ENCODE data around the gene B4GALNT3. TPM values are rescaled to one million over a fixed set of nuclear protein-coding genes. Genes with fewer than 3 reads are reported as not detected.

B4GALNT3 gene
- total RNA-seq, 1 donor from 2014 or later: 4.2 TPM

DNA sequence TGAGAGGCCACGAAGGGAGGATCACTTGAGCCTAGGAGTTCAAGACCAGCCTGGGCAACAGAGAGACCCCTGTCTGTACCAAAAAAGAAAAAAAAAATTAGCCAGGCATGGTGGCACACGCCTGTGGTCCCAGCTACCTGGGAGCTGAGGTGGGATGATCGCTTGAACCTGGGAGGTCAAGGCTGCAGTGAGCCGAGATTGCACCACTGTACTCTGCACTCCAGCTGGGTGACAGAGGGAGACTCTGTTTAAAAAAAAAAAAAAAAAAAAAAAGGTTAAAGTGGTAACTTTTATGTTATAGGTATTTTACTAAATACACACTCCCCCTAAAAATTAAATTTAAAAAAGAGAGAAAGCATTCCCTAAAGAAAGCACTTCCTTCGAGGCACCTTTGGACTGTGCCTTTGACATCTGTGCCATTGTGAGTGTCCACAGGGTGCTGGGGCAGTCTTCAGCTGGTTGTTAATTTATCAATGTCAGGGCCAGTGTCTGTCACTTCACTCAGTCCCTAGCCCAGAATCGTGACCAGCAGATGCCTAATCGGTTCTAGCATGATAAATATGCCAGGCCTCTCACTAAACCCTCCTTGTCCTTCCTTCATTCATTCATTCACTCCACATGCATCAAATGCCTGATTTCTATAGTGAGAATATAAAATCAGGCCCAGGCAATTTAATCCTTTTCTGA lies 63.1 kb downstream of the B4GALNT3 start:
- Histone ChIP-seq H3K4me1 (ENCODE audit: control insufficient read depth in 3 of 3, insufficient read depth in 3 of 3, low read length in 3 of 3) (peaks cover 0 to 11% (median 0%) of the 10 kb centered on the region in 3 donors), H3K27me3 (ENCODE audit: control insufficient read depth in 3 of 3, insufficient read depth in 3 of 3, low read length in 3 of 3) (peaks cover 0 to 13% (median 0%) of the 10 kb centered on the region in 3 donors), H3K9me3 (ENCODE audit: control insufficient read depth in 3 of 3, low read length in 3 of 3) (no peaks in the 10 kb centered on the region), H3K4me3 (ENCODE audit: low read length in 3 of 3) (no peak overlapping the region), H3K27ac (ENCODE audit: low read depth, low read length) (no peak overlapping the region), H3K9ac (ENCODE audit: low read depth in 1 of 3, low read length in 3 of 3) (no peak overlapping the region), H3K36me3 (ENCODE audit: control insufficient read depth in 3 of 3, insufficient read depth in 3 of 3, low read length in 3 of 3) (peaks cover 0 to 2% (median 0%) of the 10 kb centered on the region in 3 donors)

DNA sequence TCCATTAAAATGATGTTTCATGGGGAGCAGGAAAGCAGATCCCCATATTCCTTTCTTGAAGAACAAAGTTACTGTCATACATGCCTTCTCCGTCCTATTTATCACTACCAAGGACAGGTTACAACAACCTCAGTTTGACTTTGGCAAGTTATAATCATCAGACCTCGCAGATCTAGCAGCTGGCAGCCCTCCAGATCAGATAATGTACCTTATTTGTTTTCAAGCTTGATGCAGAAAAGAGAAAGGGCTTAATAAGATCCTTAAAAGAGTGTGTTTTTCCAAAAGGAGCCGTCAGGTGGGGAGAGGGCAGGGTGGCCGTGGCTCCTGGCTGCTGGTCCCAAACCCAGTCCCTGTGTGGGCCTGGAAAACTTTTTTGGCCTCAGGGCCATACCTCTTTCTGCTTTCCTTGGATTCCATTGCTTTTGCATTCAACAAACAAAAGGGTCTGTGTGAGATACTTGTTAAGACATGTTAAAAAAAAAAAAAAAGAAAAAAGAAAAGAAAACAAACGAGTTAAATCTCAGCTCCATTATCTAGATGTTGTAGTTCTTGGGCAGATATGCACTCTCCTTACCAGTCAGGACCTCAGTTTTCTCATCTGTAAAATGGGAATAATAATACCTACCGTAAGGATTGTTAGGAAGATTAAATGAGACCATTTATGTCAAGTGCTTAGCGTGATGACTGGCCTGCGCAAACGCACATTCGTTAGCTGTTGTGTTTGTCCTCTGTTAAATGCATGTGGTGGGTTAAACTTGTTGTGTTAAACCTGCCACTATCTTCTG lies 64.6 kb downstream of the B4GALNT3 start:
- H3K36me3 ChIP-seq (ENCODE audit: control insufficient read depth in 3 of 3, insufficient read depth in 3 of 3, low read length in 3 of 3): peaks cover 0 to 2% (median 0%) of the 10 kb centered on the region in 3 donors
- H3K4me3 ChIP-seq (ENCODE audit: low read length in 3 of 3): no peak overlapping the region
- no peak overlapping the region for H3K9ac ChIP-seq (ENCODE audit: low read depth in 1 of 3, low read length in 3 of 3)
- peaks cover 0 to 11% (median 0%) of the 10 kb centered on the region in 3 donors for H3K4me1 ChIP-seq (ENCODE audit: control insufficient read depth in 3 of 3, insufficient read depth in 3 of 3, low read length in 3 of 3)
- H3K27me3 ChIP-seq (ENCODE audit: control insufficient read depth in 3 of 3, insufficient read depth in 3 of 3, low read length in 3 of 3): peaks cover 0 to 8% (median 0%) of the 10 kb centered on the region in 3 donors
- no peaks in the 10 kb centered on the region for H3K9me3 ChIP-seq (ENCODE audit: control insufficient read depth in 3 of 3, low read length in 3 of 3)
- no peak overlapping the region for H3K27ac ChIP-seq (ENCODE audit: low read depth, low read length)

DNA sequence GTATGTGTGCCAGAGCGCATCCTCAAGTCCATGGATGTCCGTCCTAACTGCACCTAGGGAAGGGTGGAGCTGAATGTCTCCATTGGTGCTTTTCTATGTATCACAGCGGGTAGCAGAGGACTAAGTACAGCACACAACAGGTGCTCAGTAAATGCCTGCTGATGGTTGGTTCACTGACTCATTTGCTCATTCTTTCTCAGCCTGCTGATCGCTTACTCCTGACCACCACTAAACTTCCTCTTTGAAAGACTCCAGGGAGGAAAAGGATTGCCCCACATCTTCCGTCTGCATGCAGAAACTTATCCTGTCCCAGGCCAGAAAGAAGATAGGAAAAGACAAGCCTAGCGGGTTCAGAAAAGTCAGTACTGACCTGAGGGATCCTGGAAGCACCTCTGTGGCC lies 66.3 kb downstream of the B4GALNT3 start:
- no peak overlapping the region for H3K27ac ChIP-seq (ENCODE audit: low read depth, low read length)
- peaks cover 0 to 19% (median 9%) of the 10 kb centered on the region in 3 donors for H3K4me1 ChIP-seq (ENCODE audit: control insufficient read depth in 3 of 3, insufficient read depth in 3 of 3, low read length in 3 of 3)
- no peaks in the 10 kb centered on the region for H3K9me3 ChIP-seq (ENCODE audit: control insufficient read depth in 3 of 3, low read length in 3 of 3)
- no peaks in the 10 kb centered on the region for H3K27me3 ChIP-seq (ENCODE audit: control insufficient read depth in 3 of 3, insufficient read depth in 3 of 3, low read length in 3 of 3)
- H3K36me3 ChIP-seq (ENCODE audit: control insufficient read depth in 3 of 3, insufficient read depth in 3 of 3, low read length in 3 of 3): peaks cover 0 to 2% (median 0%) of the 10 kb centered on the region in 3 donors
- H3K4me3 ChIP-seq (ENCODE audit: low read length in 3 of 3): no peak overlapping the region
- no peak overlapping the region for H3K9ac ChIP-seq (ENCODE audit: low read depth in 1 of 3, low read length in 3 of 3)

DNA sequence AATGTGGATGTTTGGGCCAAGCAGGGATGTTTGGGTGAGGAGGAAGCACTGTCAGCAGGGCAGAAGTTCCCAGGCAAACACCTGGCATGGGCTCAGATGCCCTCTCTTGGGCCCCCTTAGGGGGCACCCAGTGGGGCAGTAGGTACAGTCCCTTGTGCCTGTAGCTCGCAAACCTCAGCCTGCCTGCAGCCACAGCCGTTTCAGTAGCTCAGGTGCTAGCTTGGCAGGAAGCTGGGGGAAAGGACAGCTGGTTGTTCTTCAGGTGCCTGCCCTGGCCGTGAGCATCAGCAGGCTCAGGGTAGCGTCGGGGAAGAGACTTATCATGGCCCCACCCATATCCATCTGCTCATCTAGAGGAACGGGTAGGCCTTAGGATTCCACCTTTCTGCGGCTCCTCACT lies 67.5 kb downstream of the B4GALNT3 start:
- Histone ChIP-seq H3K4me1 (ENCODE audit: control insufficient read depth in 3 of 3, insufficient read depth in 3 of 3, low read length in 3 of 3) (peaks cover 0 to 20% (median 10%) of the 10 kb centered on the region in 3 donors), H3K36me3 (ENCODE audit: control insufficient read depth in 3 of 3, insufficient read depth in 3 of 3, low read length in 3 of 3) (peaks cover 0 to 2% (median 0%) of the 10 kb centered on the region in 3 donors), H3K9ac (ENCODE audit: low read depth in 1 of 3, low read length in 3 of 3) (no peak overlapping the region), H3K4me3 (ENCODE audit: low read length in 3 of 3) (no peak overlapping the region), H3K27ac (ENCODE audit: low read depth, low read length) (no peak overlapping the region), H3K27me3 (ENCODE audit: control insufficient read depth in 3 of 3, insufficient read depth in 3 of 3, low read length in 3 of 3) (no peaks in the 10 kb centered on the region), H3K9me3 (ENCODE audit: control insufficient read depth in 3 of 3, low read length in 3 of 3) (peaks cover 0 to 2% (median under 1%) of the 10 kb centered on the region in 3 donors)

DNA sequence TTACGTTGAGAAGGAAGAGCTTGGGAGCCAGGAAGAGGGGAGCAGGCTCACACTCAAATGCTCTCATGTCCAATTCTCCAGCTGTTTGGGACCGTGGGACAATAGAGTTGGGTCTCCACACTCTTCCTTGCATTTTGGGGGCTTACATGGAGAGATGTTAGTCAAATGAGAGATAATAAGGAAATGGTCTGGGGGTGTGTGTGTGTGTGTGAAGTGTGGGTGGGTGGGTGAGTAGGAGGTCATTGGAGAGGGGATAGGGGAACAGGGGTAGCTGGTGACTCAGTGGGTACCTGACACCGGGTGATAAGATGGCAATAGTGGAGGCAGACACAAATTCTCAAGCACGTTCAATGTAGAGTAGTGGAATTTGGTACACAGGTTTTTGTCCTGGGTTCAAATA lies 68.0 kb downstream of the B4GALNT3 start:
- no peaks in the 10 kb centered on the region for H3K27me3 ChIP-seq (ENCODE audit: control insufficient read depth in 3 of 3, insufficient read depth in 3 of 3, low read length in 3 of 3)
- no peak overlapping the region for H3K4me3 ChIP-seq (ENCODE audit: low read length in 3 of 3)
- peaks cover 0 to 3% (median 2%) of the 10 kb centered on the region in 3 donors for H3K9me3 ChIP-seq (ENCODE audit: control insufficient read depth in 3 of 3, low read length in 3 of 3)
- no peak overlapping the region for H3K27ac ChIP-seq (ENCODE audit: low read depth, low read length)
- H3K9ac ChIP-seq (ENCODE audit: low read depth in 1 of 3, low read length in 3 of 3): no peak overlapping the region
- peaks cover 0 to 18% (median 10%) of the 10 kb centered on the region in 3 donors for H3K4me1 ChIP-seq (ENCODE audit: control insufficient read depth in 3 of 3, insufficient read depth in 3 of 3, low read length in 3 of 3)
- H3K36me3 ChIP-seq (ENCODE audit: control insufficient read depth in 3 of 3, insufficient read depth in 3 of 3, low read length in 3 of 3): peaks cover 0 to 2% (median 0%) of the 10 kb centered on the region in 3 donors

DNA sequence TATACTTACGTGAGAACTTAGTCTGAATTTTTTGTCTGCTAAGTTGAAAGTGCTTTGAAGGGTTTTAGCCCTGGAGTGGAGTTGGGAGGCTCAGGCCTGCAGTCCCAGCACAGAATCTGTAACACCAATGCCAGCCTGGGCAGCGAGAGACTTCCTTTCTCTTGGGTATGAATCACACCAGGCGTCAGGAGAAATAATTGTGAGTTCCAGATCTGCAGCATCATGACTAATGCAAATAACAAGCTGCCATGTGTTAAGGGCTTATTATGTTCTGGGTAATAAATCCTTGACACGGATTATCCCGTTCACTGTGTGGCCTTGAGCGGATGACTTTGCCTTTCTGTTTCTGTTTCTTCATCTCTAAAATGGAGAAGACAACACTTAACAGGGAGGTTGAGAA lies 70.6 kb downstream of the B4GALNT3 start:
- H3K9ac ChIP-seq (ENCODE audit: low read depth in 1 of 3, low read length in 3 of 3): peak overlapping the region in 1 of 3 donors; percentile 25
- H3K27ac ChIP-seq (ENCODE audit: low read depth, low read length): peak overlapping the region; percentile 51
- peaks cover 0 to 18% (median 10%) of the 10 kb centered on the region in 3 donors for H3K4me1 ChIP-seq (ENCODE audit: control insufficient read depth in 3 of 3, insufficient read depth in 3 of 3, low read length in 3 of 3)
- peaks cover 0 to 3% (median 2%) of the 10 kb centered on the region in 3 donors for H3K9me3 ChIP-seq (ENCODE audit: control insufficient read depth in 3 of 3, low read length in 3 of 3)
- H3K4me3 ChIP-seq (ENCODE audit: low read length in 3 of 3): no peak overlapping the region
- H3K27me3 ChIP-seq (ENCODE audit: control insufficient read depth in 3 of 3, insufficient read depth in 3 of 3, low read length in 3 of 3): peaks cover 0 to 2% (median 0%) of the 10 kb centered on the region in 3 donors
- H3K36me3 ChIP-seq (ENCODE audit: control insufficient read depth in 3 of 3, insufficient read depth in 3 of 3, low read length in 3 of 3): peaks cover 0 to 2% (median 0%) of the 10 kb centered on the region in 3 donors

DNA sequence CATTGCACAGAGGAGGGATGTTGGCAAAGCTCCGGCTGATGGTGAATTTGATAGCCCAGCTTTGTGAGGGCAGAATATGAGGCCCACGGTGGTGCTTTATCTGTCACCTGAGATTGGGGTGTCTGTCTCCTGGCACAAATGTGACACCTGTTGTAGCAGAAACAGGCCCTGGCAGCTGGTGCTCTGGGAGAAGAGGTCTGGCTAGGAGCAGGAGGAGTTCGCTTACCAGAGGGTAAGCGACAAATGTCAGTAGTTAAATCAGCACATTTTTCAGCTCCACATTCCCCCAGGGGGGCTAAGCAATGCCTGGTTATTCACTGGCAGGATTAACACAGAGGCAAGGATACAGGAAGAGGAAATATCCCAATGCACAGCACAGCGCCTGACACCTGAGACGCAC lies 71.1 kb downstream of the B4GALNT3 start:
- no peak overlapping the region for H3K4me3 ChIP-seq (ENCODE audit: low read length in 3 of 3)
- peaks cover 0 to 2% (median 0%) of the 10 kb centered on the region in 3 donors for H3K36me3 ChIP-seq (ENCODE audit: control insufficient read depth in 3 of 3, insufficient read depth in 3 of 3, low read length in 3 of 3)
- peaks cover 0 to 3% (median 2%) of the 10 kb centered on the region in 3 donors for H3K9me3 ChIP-seq (ENCODE audit: control insufficient read depth in 3 of 3, low read length in 3 of 3)
- peaks cover 0 to 2% (median 0%) of the 10 kb centered on the region in 3 donors for H3K27me3 ChIP-seq (ENCODE audit: control insufficient read depth in 3 of 3, insufficient read depth in 3 of 3, low read length in 3 of 3)
- no peak overlapping the region for H3K9ac ChIP-seq (ENCODE audit: low read depth in 1 of 3, low read length in 3 of 3)
- H3K27ac ChIP-seq (ENCODE audit: low read depth, low read length): peak overlapping the region; percentile 51
- H3K4me1 ChIP-seq (ENCODE audit: control insufficient read depth in 3 of 3, insufficient read depth in 3 of 3, low read length in 3 of 3): peaks cover 0 to 16% (median 10%) of the 10 kb centered on the region in 3 donors

DNA sequence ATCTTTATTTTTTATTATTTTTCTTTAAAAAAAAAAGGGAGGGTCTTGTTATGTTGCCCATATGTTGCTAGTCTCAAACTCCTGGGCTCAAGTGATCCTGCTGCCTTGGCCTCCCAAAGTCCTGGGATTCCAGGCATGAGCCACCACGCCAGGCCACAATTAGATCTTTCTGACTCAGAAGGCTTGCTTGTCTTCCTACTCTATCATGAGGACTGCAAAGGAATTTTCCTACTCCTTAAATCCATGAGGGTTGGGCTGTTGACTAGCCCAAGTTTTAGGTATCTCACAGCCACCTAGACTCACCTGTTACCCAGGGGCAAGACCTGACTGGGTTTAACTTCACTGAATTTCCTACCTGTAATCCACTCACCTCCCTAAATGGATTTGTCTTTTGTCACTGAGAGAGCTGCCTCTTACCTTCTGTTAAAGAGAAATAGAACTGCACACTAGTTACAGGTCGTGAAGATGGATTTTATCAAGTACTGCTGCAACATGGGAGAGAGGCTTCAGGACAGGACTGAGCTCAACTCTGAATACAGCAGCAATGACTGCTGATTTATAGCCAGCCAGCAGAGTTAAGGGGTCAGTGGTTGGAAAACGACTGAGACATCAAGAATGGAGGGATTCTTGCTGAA lies 72.3 kb downstream of the B4GALNT3 start:
- peaks cover 0 to 2% (median 0%) of the 10 kb centered on the region in 3 donors for H3K27me3 ChIP-seq (ENCODE audit: control insufficient read depth in 3 of 3, insufficient read depth in 3 of 3, low read length in 3 of 3)
- H3K9ac ChIP-seq (ENCODE audit: low read depth in 1 of 3, low read length in 3 of 3): no peak overlapping the region
- H3K27ac ChIP-seq (ENCODE audit: low read depth, low read length): peak overlapping the region; percentile 28

DNA sequence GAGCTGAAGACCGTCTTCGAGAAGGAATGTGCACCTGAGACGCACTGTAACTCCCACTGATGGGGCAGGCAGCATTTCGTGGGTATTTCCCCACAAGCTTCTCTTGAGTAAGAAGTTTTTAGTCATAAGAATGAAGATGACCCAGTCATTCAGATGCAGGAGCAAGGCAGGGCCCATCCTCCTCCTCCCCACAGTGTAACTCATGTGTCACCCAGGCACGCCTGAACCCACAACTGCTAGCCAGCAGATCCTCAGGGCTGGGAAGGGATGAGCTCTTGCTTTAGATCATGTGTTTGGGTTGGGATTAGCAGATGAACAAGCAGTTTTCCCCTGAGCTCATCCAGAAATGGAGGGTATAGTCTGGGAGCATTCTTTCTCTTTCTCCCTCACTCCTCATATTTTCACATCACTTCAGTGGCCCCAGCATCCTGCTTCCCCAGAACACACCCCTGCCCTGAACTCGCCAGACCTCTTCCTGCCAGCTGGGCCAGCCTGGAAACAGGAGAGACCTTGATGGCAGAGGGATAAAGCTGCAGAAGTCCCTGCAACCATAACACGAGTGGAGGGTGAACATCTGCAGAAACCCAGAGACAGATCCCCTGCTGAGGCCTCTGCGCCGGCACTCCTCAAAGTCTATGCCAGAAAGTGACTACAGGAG lies 73.3 kb downstream of the B4GALNT3 start:
- H3K27ac ChIP-seq (ENCODE audit: low read depth, low read length): no peak overlapping the region
- H3K36me3 ChIP-seq (ENCODE audit: control insufficient read depth in 3 of 3, insufficient read depth in 3 of 3, low read length in 3 of 3): peaks cover 0 to 3% (median 0%) of the 10 kb centered on the region in 3 donors
- H3K4me1 ChIP-seq (ENCODE audit: control insufficient read depth in 3 of 3, insufficient read depth in 3 of 3, low read length in 3 of 3): peaks cover 0 to 13% (median 10%) of the 10 kb centered on the region in 3 donors
- H3K9ac ChIP-seq (ENCODE audit: low read depth in 1 of 3, low read length in 3 of 3): no peak overlapping the region
- no peak overlapping the region for H3K4me3 ChIP-seq (ENCODE audit: low read length in 3 of 3)
- peaks cover 0 to 3% (median 2%) of the 10 kb centered on the region in 3 donors for H3K9me3 ChIP-seq (ENCODE audit: control insufficient read depth in 3 of 3, low read length in 3 of 3)
- peaks cover 0 to 2% (median 0%) of the 10 kb centered on the region in 3 donors for H3K27me3 ChIP-seq (ENCODE audit: control insufficient read depth in 3 of 3, insufficient read depth in 3 of 3, low read length in 3 of 3)

More for the DNA sequence above, 72.3 kb downstream of the B4GALNT3 start:
- peaks cover 0 to 3% (median 0%) of the 10 kb centered on the region in 3 donors for H3K36me3 ChIP-seq (ENCODE audit: control insufficient read depth in 3 of 3, insufficient read depth in 3 of 3, low read length in 3 of 3)
- H3K9me3 ChIP-seq (ENCODE audit: control insufficient read depth in 3 of 3, low read length in 3 of 3): peaks cover 0 to 3% (median 2%) of the 10 kb centered on the region in 3 donors
- H3K4me3 ChIP-seq (ENCODE audit: low read length in 3 of 3): no peak overlapping the region
- peaks cover 0 to 13% (median 10%) of the 10 kb centered on the region in 3 donors for H3K4me1 ChIP-seq (ENCODE audit: control insufficient read depth in 3 of 3, insufficient read depth in 3 of 3, low read length in 3 of 3)
